Esophagus muscularis mucosa (tissue), 4 donors: Measurements from ENCODE around the gene RRAD. TPM values are rescaled to one million over a fixed set of nuclear protein-coding genes. Genes with fewer than 3 reads are reported as not detected.

Source experiments
- DNase-seq: peaks from one replicate; pipeline ENCODE4 v3.0.0-alpha.2; 2017; ENCODE audit errors: extremely low spot score
- H3K27ac ChIP-seq, 4 donors: fragments of 200-600 bp; sonication (generic); replicated peaks in 1 of 4; 1 replicate in 3 of 4; 2 replicates in 1 of 4; pipeline ENCODE4 v1.5.1; 2016 to 2019; ENCODE audit warnings: mild to moderate bottlenecking in 1 of 4
- H3K27me3 ChIP-seq, 4 donors: fragments of 200-600 bp; sonication (generic); one replicate each; pipeline versions ENCODE4 v1.5.1 to v1.6.0; 2016 to 2019
- H3K36me3 ChIP-seq, 4 donors: fragments of 200-600 bp; sonication (generic); one replicate each; pipeline ENCODE4 v1.5.1; 2016 to 2019
- H3K4me1 ChIP-seq, 4 donors: fragments of 200-600 bp; sonication (generic); one replicate each; pipeline ENCODE4 v1.5.1; 2016 to 2019
- H3K4me3 ChIP-seq, 4 donors: fragments of 200-600 bp; sonication (generic); 1 replicate in 2 of 4; 2 replicates in 2 of 4; pipeline ENCODE4 v1.5.1; 2016 to 2019; ENCODE audit warnings: mild to moderate bottlenecking in 4 of 4, moderate library complexity in 1 of 4
- H3K9me3 ChIP-seq, 4 donors: fragments of 200-600 bp; sonication (generic); 1 replicate in 3 of 4; 2 replicates in 1 of 4; pipeline ENCODE4 v1.5.1; 2016 to 2019
- EP300 ChIP-seq: sonication (generic); formaldehyde crosslinking; IDR thresholded peaks from one replicate; pipeline ENCODE4 v1.6.1; 2017; ENCODE audit warnings: antibody characterized with exemption
- POLR2A ChIP-seq: fragments of 450-650 bp; IDR thresholded peaks from one replicate; pipeline ENCODE4 v1.6.1; 2017; ENCODE audit warnings: antibody characterized with exemption, moderate library complexity, mild to moderate bottlenecking, low read depth
- POLR2AphosphoS5 ChIP-seq, 2 donors: sonication (generic); formaldehyde crosslinking; IDR thresholded peaks; one replicate each; pipeline ENCODE4 v1.6.1; 2017; ENCODE audit warnings: antibody characterized with exemption in 2 of 2
- WGBS: methylation state at CpG from one replicate; pipeline ENCODE4 v1.1.5; 2018; 5-methylcytosine and 5-hydroxymethylcytosine counted together
- intact Hi-C: fragments of 100-400 bp; cut with DNase I; formaldehyde crosslinking; loops from one replicate; pipeline ENCODE4 v1.15.1; 2023
- total RNA-seq, 4 donors: library from RNA; depleted of rRNA; stranded (reverse); fragments of >200 nt; gene quantifications; one replicate each; pipeline versions ENCODE4 v1.1.0 to v1.2.1, GENCODE V29; 2016
- TF ChIP-seq, protein P1 (sequence below), 3 experiments: fragments of 200-600 bp in 2 of 3; fragments of 450-650 bp in 1 of 3; sonication (generic) in 2 of 3; IDR thresholded peaks; one replicate each; pipeline ENCODE4 v1.5.1; 2017 to 2019; ENCODE audit warnings: antibody characterized with exemption in 3 of 3, mild to moderate bottlenecking in 2 of 3, moderate library complexity in 1 of 3

RRAD gene
- total RNA-seq, 4 donors from 2014 or later: 36.4 to 64.9 (median 55.4) TPM

DNA sequence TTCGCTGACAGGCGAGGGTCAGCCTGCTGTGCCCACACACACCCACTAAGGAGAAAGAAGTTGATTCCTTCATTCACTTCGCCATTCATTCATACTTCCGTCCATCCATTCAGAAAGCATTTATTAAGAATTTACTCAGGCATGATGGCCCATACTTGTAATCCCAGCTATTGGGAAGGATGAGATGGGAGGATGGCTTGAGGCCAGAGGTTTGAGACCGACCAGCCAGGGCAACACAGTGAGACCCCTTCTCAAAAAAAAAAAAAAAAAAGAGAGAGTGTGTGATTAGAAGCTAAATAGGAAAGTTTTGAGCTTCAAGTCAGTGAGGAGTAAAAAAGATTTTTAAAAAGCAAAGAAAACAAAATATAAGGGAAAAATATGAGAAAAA, 18.7 kb upstream of the RRAD start:
- Histone ChIP-seq H3K36me3 (peaks cover 45 to 54% (median 51%) of the 10 kb centered on the region in 4 donors), H3K27me3 (peaks cover 0 to 3% (median 0%) of the 10 kb centered on the region in 4 donors), H3K9me3 (no peaks in the 10 kb centered on the region), H3K4me1 (peaks cover 12 to 23% (median 20%) of the 10 kb centered on the region in 4 donors), H3K4me3 (no peak overlapping the region), H3K27ac (no peak overlapping the region)
- TF ChIP-seq POLR2AphosphoS5 (IDR thresholded peaks at IDR 0.05): no peak
- TF ChIP-seq, protein P1, sequence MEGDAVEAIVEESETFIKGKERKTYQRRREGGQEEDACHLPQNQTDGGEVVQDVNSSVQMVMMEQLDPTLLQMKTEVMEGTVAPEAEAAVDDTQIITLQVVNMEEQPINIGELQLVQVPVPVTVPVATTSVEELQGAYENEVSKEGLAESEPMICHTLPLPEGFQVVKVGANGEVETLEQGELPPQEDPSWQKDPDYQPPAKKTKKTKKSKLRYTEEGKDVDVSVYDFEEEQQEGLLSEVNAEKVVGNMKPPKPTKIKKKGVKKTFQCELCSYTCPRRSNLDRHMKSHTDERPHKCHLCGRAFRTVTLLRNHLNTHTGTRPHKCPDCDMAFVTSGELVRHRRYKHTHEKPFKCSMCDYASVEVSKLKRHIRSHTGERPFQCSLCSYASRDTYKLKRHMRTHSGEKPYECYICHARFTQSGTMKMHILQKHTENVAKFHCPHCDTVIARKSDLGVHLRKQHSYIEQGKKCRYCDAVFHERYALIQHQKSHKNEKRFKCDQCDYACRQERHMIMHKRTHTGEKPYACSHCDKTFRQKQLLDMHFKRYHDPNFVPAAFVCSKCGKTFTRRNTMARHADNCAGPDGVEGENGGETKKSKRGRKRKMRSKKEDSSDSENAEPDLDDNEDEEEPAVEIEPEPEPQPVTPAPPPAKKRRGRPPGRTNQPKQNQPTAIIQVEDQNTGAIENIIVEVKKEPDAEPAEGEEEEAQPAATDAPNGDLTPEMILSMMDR (IDR thresholded peaks at IDR 0.05): no peak
- no peak for TF ChIP-seq POLR2A
- no peak for TF ChIP-seq EP300
- 75% methylated on average over 5 of the region's 5 CpGs for WGBS
- DNase-seq: no peak
- intact Hi-C loops: no loop called here

DNA sequence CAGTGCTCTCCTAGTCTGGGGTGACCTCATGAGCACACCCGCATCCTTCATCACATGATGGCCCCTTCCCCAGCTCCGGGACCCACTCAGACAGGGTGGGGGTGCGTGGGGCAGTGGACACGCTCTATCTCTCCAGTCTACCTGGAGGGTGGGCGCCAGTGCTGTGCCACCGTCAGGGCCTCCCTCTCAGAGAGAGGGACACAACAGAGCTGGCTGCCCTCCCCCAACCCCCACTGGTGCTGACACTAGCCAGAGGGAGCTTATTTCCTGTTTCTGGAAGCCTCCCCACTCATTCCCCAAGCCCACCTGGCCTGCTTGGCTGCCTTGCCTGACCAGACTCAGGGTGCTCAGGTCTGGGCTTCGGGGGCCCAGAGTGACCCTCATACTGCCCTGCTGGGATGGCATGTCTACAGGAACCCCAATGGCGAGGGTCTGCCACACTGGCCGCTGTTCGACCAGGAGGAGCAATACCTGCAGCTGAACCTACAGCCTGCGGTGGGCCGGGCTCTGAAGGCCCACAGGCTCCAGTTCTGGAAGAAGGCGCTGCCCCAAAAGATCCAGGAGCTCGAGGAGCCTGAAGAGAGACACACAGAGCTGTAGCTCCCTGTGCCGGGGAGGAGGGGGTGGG, 18.2 kb upstream of the RRAD start:
- no peaks in the 10 kb centered on the region for H3K9me3 ChIP-seq
- DNase-seq: no peak
- intact Hi-C loops: no loop called here
- H3K36me3 ChIP-seq: peaks cover 45 to 59% (median 56%) of the 10 kb centered on the region in 4 donors
- H3K27ac ChIP-seq: no peak overlapping the region
- 88% methylated on average over 6 of the region's 15 CpGs for WGBS
- TF ChIP-seq, protein P1 (IDR thresholded peaks at IDR 0.05): no peak
- TF ChIP-seq POLR2A (no peak), EP300 (no peak), POLR2AphosphoS5 (IDR thresholded peaks at IDR 0.05) (no peak)
- no peak overlapping the region for H3K4me3 ChIP-seq
- H3K27me3 ChIP-seq: no peaks in the 10 kb centered on the region
- H3K4me1 ChIP-seq: peaks cover 7 to 18% (median 15%) of the 10 kb centered on the region in 4 donors

DNA sequence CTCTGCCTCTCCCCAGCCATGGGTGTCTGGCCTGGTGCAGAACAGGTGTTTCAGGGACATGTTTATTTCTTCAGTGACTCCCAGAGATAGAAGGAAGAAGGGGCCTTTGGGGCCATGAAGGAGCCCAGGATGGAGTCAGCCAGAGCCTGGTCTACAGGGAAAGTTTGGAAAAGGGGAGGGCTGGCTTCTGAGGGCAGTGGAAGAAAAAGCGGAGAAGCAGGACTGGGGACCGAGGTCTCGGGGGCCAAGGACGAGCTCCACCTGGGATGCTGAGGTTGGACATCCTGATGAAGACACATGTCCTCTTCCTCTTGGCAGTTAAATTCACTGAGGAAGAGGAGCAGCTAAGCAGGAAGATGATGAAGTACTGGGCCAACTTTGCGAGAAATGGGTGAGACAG, 17.6 kb upstream of the RRAD start:
- TF ChIP-seq POLR2AphosphoS5 (IDR thresholded peaks at IDR 0.05) (no peak), POLR2A (no peak), EP300 (no peak)
- TF ChIP-seq, protein P1 (IDR thresholded peaks at IDR 0.05): no peak
- 76% methylated on average over 5 of the region's 5 CpGs for WGBS
- Histone ChIP-seq H3K27ac (no peak overlapping the region), H3K4me1 (peaks cover 3 to 16% (median 12%) of the 10 kb centered on the region in 4 donors), H3K36me3 (peaks cover 45 to 64% (median 62%) of the 10 kb centered on the region in 4 donors), H3K4me3 (no peak overlapping the region), H3K9me3 (no peaks in the 10 kb centered on the region), H3K27me3 (no peaks in the 10 kb centered on the region)
- intact Hi-C loops: no loop called here
- no peak for DNase-seq

DNA sequence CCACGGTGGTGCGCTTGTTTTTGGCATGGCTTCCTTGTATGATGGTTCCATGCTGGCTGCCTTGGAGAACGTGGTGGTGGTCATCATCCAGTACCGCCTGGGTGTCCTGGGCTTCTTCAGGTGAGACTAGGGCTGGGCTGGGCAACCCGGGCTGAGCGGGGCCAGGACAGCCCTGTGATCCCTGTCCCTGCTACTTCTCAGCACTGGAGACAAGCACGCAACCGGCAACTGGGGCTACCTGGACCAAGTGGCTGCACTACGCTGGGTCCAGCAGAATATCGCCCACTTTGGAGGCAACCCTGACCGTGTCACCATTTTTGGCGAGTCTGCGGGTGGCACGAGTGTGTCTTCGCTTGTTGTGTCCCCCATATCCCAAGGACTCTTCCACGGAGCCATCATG, 14.9 kb upstream of the RRAD start:
- no peak overlapping the region for H3K4me3 ChIP-seq
- H3K9me3 ChIP-seq: no peaks in the 10 kb centered on the region
- TF ChIP-seq POLR2AphosphoS5 (IDR thresholded peaks at IDR 0.05) (no peak), EP300 (no peak), POLR2A (no peak)
- TF ChIP-seq, protein P1 (IDR thresholded peaks at IDR 0.05): no peak
- intact Hi-C loops: no loop called here
- H3K27ac ChIP-seq: no peak overlapping the region
- no peaks in the 10 kb centered on the region for H3K27me3 ChIP-seq
- no peak for DNase-seq
- peaks cover 45 to 74% (median 65%) of the 10 kb centered on the region in 4 donors for H3K36me3 ChIP-seq
- 94% methylated on average over 9 of the region's 16 CpGs for WGBS
- H3K4me1 ChIP-seq: peaks cover 17 to 34% (median 27%) of the 10 kb centered on the region in 4 donors

DNA sequence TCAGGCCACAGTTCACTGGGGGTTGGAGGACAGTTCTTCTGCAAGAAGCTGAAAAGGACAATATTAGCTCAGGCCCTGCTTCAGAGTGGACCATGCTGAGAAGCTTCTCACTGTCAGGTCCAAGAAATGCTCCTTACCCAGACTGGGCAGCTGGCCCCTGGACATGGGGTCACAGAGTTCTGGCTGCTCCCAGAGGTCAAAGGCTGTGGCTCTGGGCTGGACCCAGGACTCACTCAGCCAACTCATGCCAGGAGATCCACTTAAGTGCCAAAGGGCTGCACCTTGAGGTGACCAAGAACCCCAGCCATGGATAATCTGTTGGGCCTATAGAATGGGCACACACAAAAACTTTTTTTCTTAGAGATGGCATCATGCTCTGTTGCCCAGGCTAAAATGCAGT, 14.0 kb upstream of the RRAD start:
- no peak for TF ChIP-seq POLR2A
- TF ChIP-seq, protein P1 (IDR thresholded peaks at IDR 0.05): no peak
- no peak for TF ChIP-seq POLR2AphosphoS5 (IDR thresholded peaks at IDR 0.05)
- TF ChIP-seq EP300: no peak
- Histone ChIP-seq H3K27me3 (no peaks in the 10 kb centered on the region), H3K27ac (no peak overlapping the region), H3K9me3 (no peaks in the 10 kb centered on the region), H3K4me1 (peaks cover 21 to 38% (median 28%) of the 10 kb centered on the region in 4 donors), H3K36me3 (peaks cover 45 to 73% (median 65%) of the 10 kb centered on the region in 4 donors), H3K4me3 (no peak overlapping the region)
- DNase-seq: no peak
- intact Hi-C loops: no loop called here
